Uterus (tissue), 2 donors: ENCODE data around the gene ARID1B.

Source experiments
- POLR2A ChIP-seq, 2 donors: fragments of 450-650 bp; IDR thresholded peaks; one replicate each; pipeline ENCODE4 v1.6.1; 2016; ENCODE audit warnings: antibody characterized with exemption in 2 of 2, mild to moderate bottlenecking in 1 of 2, moderate library complexity in 1 of 2
- TF ChIP-seq, protein P1 (sequence below), 4 experiments: fragments of 200-600 bp in 2 of 4; fragments of 450-650 bp in 2 of 4; sonication (generic) in 2 of 4; IDR thresholded peaks; one replicate each; pipeline ENCODE4 v1.5.1; 2016 to 2019; ENCODE audit warnings: antibody characterized with exemption in 4 of 4, mild to moderate bottlenecking in 2 of 4, moderate library complexity in 1 of 4

DNA sequence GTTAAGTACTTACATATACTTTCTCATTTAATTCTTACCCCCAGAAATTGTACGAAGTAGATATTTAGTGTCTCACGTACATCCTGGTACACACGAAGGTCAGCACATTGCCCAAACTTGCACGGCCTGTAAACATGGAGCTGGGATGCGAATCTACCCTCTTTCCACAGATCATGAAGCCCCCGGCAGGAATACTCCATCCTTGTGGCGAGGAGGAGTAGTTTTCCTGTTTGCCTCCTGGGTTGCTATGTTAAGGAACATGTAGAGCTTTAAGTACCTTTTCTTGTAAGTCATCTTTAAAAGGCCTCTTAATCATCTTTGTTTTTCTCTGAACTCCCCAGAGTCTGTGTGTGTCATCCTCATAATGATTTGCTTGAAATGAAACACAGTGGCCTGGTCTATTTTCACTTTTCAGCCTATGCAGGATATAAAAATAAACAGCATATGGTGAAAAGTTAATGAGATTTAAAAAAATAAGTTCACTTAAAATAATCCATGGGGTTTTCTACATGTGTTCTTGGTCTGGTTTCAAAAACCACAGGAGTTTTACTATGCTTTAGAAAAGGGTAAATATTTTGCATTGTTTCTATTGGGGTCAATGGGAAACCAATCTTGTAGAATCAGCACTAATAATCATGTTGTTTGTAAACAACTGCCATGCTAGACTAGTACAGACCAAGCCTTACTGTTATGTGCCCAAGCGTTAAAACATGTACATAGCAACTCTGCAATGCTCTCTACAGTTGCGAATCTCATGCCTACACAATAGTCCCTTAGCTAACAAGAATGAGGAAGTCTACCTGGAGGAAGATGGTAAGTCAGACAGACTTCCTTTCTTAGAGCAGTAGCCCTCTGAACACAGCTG lies 9.3 kb upstream of the ARID1B start:
- TF ChIP-seq, protein P1, sequence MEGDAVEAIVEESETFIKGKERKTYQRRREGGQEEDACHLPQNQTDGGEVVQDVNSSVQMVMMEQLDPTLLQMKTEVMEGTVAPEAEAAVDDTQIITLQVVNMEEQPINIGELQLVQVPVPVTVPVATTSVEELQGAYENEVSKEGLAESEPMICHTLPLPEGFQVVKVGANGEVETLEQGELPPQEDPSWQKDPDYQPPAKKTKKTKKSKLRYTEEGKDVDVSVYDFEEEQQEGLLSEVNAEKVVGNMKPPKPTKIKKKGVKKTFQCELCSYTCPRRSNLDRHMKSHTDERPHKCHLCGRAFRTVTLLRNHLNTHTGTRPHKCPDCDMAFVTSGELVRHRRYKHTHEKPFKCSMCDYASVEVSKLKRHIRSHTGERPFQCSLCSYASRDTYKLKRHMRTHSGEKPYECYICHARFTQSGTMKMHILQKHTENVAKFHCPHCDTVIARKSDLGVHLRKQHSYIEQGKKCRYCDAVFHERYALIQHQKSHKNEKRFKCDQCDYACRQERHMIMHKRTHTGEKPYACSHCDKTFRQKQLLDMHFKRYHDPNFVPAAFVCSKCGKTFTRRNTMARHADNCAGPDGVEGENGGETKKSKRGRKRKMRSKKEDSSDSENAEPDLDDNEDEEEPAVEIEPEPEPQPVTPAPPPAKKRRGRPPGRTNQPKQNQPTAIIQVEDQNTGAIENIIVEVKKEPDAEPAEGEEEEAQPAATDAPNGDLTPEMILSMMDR (IDR thresholded peaks at IDR 0.05), result no peak
- no peak for TF ChIP-seq POLR2A (IDR thresholded peaks at IDR 0.05)
